ENCODE measurements around the gene ADGRA3.

DNA sequence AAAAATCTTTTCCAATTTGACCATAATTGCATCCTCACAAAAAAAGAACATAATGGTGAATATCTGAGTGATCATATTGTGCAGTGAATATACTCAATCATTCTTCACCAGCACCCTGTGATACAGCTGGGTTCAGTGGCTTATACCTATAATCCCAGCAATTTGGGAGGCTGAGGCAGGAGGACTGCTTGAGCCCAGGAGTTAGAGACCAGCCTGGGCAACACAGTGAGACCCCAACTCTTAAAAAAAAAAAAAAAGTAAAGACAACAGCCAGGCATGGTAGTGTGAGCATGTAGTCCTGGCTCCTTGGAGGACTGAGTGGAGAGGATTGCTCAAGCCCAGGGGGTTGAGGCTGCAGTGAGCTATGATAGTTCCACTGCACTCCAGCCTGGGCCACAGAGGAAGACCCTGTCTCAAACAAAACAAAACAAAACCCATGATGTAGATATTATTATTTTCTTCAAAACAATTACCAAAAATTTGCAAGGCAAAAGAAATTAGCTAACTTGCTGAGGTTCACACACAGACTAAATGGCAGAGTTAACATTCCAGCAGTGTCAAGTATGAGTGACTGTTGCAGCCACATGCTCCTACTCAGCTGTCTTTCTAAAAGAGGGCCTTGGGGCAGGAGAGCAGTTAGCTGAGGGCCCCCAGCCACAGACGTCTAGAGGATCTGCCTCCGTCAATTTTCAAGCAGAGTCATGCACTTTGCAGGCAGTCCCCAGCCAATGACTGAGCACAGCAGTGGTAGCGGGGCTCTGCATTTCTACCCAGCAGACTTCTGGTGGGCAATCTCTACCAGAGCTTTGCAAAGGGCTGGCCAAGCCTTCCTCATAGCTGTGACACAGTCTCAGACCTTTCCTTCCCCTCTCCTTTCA is 33.4 kb downstream of the ADGRA3 start:
- TF ChIP-seq CTCF (conservative IDR thresholded peaks at IDR 0.05; ENCODE audit: low read length), result no peak
- no peak for TF ChIP-seq EZH2phosphoT487 (IDR thresholded peaks at IDR 0.05; ENCODE audit: borderline replicate concordance, low read depth, low read length)

Measured in OCI-LY7 (cell line).